ENCODE measurements around the gene SYCP2L. TPM values are rescaled to one million over a fixed set of nuclear protein-coding genes. Genes with fewer than 3 reads are reported as not detected.

The SYCP2L gene
- total and polyA plus RNA-seq, 2 of the 4 experiments (the other 2 are of a cell fraction), result 0.05 TPM; not detected in 1

- Histone ChIP-seq H2AK5ac (ENCODE audit: low read depth, low read length) (no peak overlapping the region), H3K4me3 (ENCODE audit: insufficient read depth, low read depth, low read length) (no peak overlapping the region), H3K14ac (replicated peaks; ENCODE audit: low read depth, low read length) (no peak overlapping the region), H4K91ac (ENCODE audit: insufficient read depth, low read depth, low read length) (no peak overlapping the region), H2BK20ac (ENCODE audit: low read depth, low read length) (no peak overlapping the region), H3K4me2 (ENCODE audit: low read depth, low read length) (no peak overlapping the region), H3K79me1 (ENCODE audit: low read depth in 1 of 2, low read length in 2 of 2) (no peaks in the 10 kb centered on the region), H2BK5ac (ENCODE audit: low read depth, low read length, poor library complexity, severe bottlenecking) (no peak overlapping the region), H2AK9ac (replicated peaks; ENCODE audit: low read depth, low read length, poor library complexity) (no peak overlapping the region), H3K27ac (ENCODE audit: insufficient read depth, low read length) (no peak overlapping the region), H4K5ac (ENCODE audit: low read depth, low read length) (no peak overlapping the region), H2BK15ac (ENCODE audit: low read depth, low read length) (no peak overlapping the region), H3K56ac (ENCODE audit: extremely low read depth, insufficient read depth, low read length) (no peak overlapping the region), H3K9me1 (ENCODE audit: insufficient read depth, low read length) (no peaks in the 10 kb centered on the region), H2BK120ac (ENCODE audit: low read depth, low read length) (no peak overlapping the region), H4K20me1 (ENCODE audit: insufficient read depth, low read length) (no peaks in the 10 kb centered on the region), H3K36me3 (ENCODE audit: control insufficient read depth, insufficient read depth, low read length) (no peaks in the 10 kb centered on the region), H3K23ac (ENCODE audit: low read depth, low read length) (no peak overlapping the region), H2AFZ (replicated peaks; ENCODE audit: low read length, poor library complexity) (no peak overlapping the region), H3K9me3 (ENCODE audit: control insufficient read depth, insufficient read depth, low read length) (peaks cover 6% of the 10 kb centered on the region; the same call in 1 of the 2 replicates), H3K9ac (ENCODE audit: low read depth, low read length) (no peak overlapping the region), H3K27me3 (ENCODE audit: control insufficient read depth, insufficient read depth, low read length) (peaks cover 52% of the 10 kb centered on the region), H3K18ac (ENCODE audit: low read depth, low read length) (no peak overlapping the region), H3K4me1 (ENCODE audit: control insufficient read depth, insufficient read depth, low read length) (no peaks in the 10 kb centered on the region), H3K4ac (ENCODE audit: low read depth, low read length) (no peak overlapping the region), H4K8ac (ENCODE audit: low read depth in 2 of 2, low read length in 2 of 2) (no peak overlapping the region)
- TF ChIP-seq CEBPB (IDR thresholded peaks at IDR 0.05; ENCODE audit: low read depth, low read length) (no peak), RFX5 (IDR thresholded peaks at IDR 0.05; ENCODE audit: low read depth, low read length) (no peak), MXI1 (IDR thresholded peaks at IDR 0.05; ENCODE audit: borderline replicate concordance, low read depth, low read length) (no peak), POLR2A (IDR thresholded peaks at IDR 0.05; ENCODE audit: low read depth, low read length) (no peak), BHLHE40 (IDR thresholded peaks at IDR 0.05; ENCODE audit: low read depth, low read length) (no peak), MAZ (IDR thresholded peaks at IDR 0.05; ENCODE audit: borderline replicate concordance, low read depth, low read length) (no peak), MAFK (IDR thresholded peaks at IDR 0.05; ENCODE audit: low read depth, low read length) (no peak), USF2 (IDR thresholded peaks at IDR 0.05; ENCODE audit: low read depth, low read length) (no peak), FOS (IDR thresholded peaks at IDR 0.05; ENCODE audit: low read depth, low read length) (no peak), ELK1 (IDR thresholded peaks at IDR 0.05; ENCODE audit: borderline replicate concordance, low read depth, low read length) (no peak), NFE2L2 (IDR thresholded peaks at IDR 0.05; ENCODE audit: low read depth, low read length) (no peak), CHD1 (IDR thresholded peaks at IDR 0.05; ENCODE audit: low read depth, low read length) (no peak), CTCF (conservative IDR thresholded peaks at IDR 0.05; ENCODE audit: low read depth, low read length) (no peak), RAD21 (IDR thresholded peaks at IDR 0.05; ENCODE audit: low read length) (no peak), RCOR1 (IDR thresholded peaks at IDR 0.05; ENCODE audit: insufficient replicate concordance, low read length) (no peak)
- CTCF ChIA-PET, result no interaction called here
- dilution Hi-C loops (cut with HindIII; ENCODE audit: low sequenced_read_pairs, unreplicated experiment) (no loop called here), intact Hi-C loops (cut with micrococcal nuclease) (no loop called here), in situ Hi-C loops (cut with MboI; ENCODE audit: low sequenced_read_pairs) (no loop called here)
- no peak for DNase-seq
- BruUV-seq (replicated peaks), result no TSS peak
- no peak for ATAC-seq (ENCODE audit: low read depth)
- WGBS, 2 experiments (ENCODE audit: extremely low coverage in 2 of 2, insufficient read length in 1 of 2), result no CpG with 5 or more reads among the region's 2 CpGs
- POLR2A ChIA-PET (ENCODE audit: unreplicated experiment), result no interaction called here
Observed at GRCh38 chr6:10880366-10880765, 6.5 kb upstream of the SYCP2L start.

Measured in IMR-90 (cell line).